Anterior cingulate cortex (tissue), 58 donors: ENCODE measurements around the gene TRH.
"Not testable (repeated sequence)": the region's sequence is repeated elsewhere in the genome, so short reads cannot be mapped to it uniquely, and the experiment has no call there.

Experiments
- DNase-seq, 58 donors: peaks; one replicate each; lab custom pipeline; 2025; lab: John Stamatoyannopoulos, UW

The TRH gene

GRCh38 chr3:130002666-130003598, 28.4 kb downstream of the TRH start:
- DNase-seq, result peak in 25 of 58 donors; percentile 5 to 38 (median 14)

- no peak for DNase-seq
Measured at GRCh38 chr3:130010556-130010955, 36.0 kb downstream of the TRH start.

GRCh38 chr3:130012108-130012507, 37.6 kb downstream of the TRH start:
- not testable (repeated sequence) for DNase-seq

- DNase-seq, result not testable (repeated sequence)
Measured at GRCh38 chr3:130013246-130013645, 38.7 kb downstream of the TRH start.

GRCh38 chr3:130014526-130014925, 40.0 kb downstream of the TRH start:
- no peak for DNase-seq

GRCh38 chr3:130017661-130018060, 43.1 kb downstream of the TRH start:
- not testable (repeated sequence) for DNase-seq

- not testable (repeated sequence) for DNase-seq
Measured at GRCh38 chr3:130026146-130026829, 51.8 kb downstream of the TRH start.

GRCh38 chr3:130027437-130027836, 52.9 kb downstream of the TRH start:
- not testable (repeated sequence) for DNase-seq
